ENCODE measurements around the gene EEF1AKMT3. TPM values are rescaled to one million over a fixed set of nuclear protein-coding genes. Genes with fewer than 3 reads are reported as not detected.

Gene EEF1AKMT3
- total RNA-seq, 5 donors from 2014 or later (not counting 1 experiment from before 2014, with no cell fraction given), result 2.4 to 5.1 (median 3.4) TPM

- no CpG with 5 or more reads among the region's 10 CpGs for WGBS (ENCODE audit: insufficient coverage)
- no peaks in the 10 kb centered on the region for H3K9me3 Mint-ChIP-seq
- Histone ChIP-seq H3K36me3 (ENCODE audit: control insufficient read depth in 2 of 2, extremely low read depth in 1 of 2, insufficient read depth in 1 of 2, low read length in 1 of 2) (peaks cover 22 to 57% of the 10 kb centered on the region in 2 donors), H3K4me3 (ENCODE audit: control insufficient read depth in 1 of 2, extremely low read depth in 1 of 2, low read length in 1 of 2) (no peak overlapping the region), H3K4me1 (ENCODE audit: control insufficient read depth in 1 of 2, extremely low read depth in 1 of 2, insufficient read depth in 2 of 2, low read length in 2 of 2) (peaks cover 0 to 15% of the 10 kb centered on the region in 2 experiments), H3K9me3 (no peaks in the 10 kb centered on the region), H3K27ac (ENCODE audit: low read length) (no peak overlapping the region), H3K27me3 (replicated peaks in 1 of 2; ENCODE audit: control insufficient read depth in 2 of 2, extremely low read depth in 1 of 2, insufficient read depth in 2 of 2, low read length in 1 of 2) (no peaks in the 10 kb centered on the region)
- peaks cover 38% of the 10 kb centered on the region for H3K36me3 Mint-ChIP-seq
- DNase-seq (no peak), ATAC-seq (replicated peaks in 1 of 4) (peak in 1 of 4 experiments; percentile 9)
- H3K27me3 Mint-ChIP-seq, result no peaks in the 10 kb centered on the region
- peaks cover 14 to 24% (median 19%) of the 10 kb centered on the region in 3 donors for H3K4me1 Mint-ChIP-seq
- H3K4me3 Mint-ChIP-seq, result peak overlapping the region in 1 of 3 donors; percentile 30
- H3K27ac Mint-ChIP-seq, result peak overlapping the region in 1 of 2 donors; percentile 64
- ChIA-PET CTCF (no interaction called here), POLR2A (interaction anchor here in 1 of 2 donors (0.5 kb wide), 1 partner anchor 1097 kb away, joined by 4 read pairs; no protein-coding TSS in a partner anchor)
These were observed 46.6 kb upstream of the EEF1AKMT3 start for GRCh38 chr12:57725851-57726150.

DNA sequence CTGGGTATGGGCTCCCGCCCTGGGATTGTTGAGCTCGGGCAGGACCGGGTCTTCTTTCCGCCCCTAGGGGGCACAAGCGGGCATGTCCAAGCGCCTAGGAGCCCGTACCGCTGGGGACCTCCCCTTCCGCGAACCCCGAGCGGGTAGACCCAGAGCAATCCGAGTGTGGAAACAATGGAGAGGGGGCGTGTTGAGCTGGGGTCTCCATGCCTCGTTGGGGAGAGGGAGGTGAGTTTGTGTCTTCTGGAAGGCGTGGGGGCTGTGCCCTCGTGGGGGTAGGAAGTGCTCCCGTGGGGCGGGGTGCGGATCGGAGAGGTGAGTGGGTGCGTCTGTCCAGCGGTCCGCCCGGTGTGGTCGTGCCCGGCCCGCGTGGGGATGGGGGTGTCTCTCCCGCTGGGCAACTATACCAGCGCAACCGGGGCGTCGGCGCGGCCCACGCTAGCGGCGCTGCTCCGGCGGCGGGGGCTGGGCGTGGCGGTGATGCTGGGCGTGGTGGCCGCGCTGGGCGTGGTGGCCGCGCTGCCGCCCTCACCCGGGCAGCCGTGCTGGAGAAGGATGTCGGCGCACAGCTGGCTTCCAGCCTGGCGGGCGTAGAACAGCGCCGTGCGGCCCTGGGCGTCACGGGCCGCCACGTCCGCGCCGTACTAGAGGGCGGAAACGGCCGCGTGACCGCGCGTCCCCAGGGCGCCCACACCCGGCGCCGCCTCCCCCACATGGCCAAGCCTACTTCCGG lies 46.1 kb upstream of the EEF1AKMT3 start:
- POLR2A ChIA-PET, result interaction anchor here in 1 of 2 donors (0.7 kb wide), 1 partner anchor 143 kb away, joined by 3 read pairs; no protein-coding TSS in a partner anchor
- H3K4me3 ChIP-seq (ENCODE audit: control insufficient read depth in 1 of 2, extremely low read depth in 1 of 2, low read length in 1 of 2), result no peak overlapping the region
- WGBS (ENCODE audit: insufficient coverage), result 97% methylated on average over 68 of the region's 79 CpGs
- H3K9me3 ChIP-seq, result no peaks in the 10 kb centered on the region
- Mint-ChIP-seq H3K4me3 (peak overlapping the region in 2 of 3 donors; percentile 17 to 30), H3K27ac (peak overlapping the region in 1 of 2 donors; percentile 64), H3K4me1 (peaks cover 14 to 24% (median 19%) of the 10 kb centered on the region in 3 donors), H3K36me3 (peaks cover 39% of the 10 kb centered on the region), H3K27me3 (no peaks in the 10 kb centered on the region), H3K9me3 (no peaks in the 10 kb centered on the region)
- CTCF ChIA-PET, result no interaction called here
- H3K27ac ChIP-seq (ENCODE audit: low read length), result no peak overlapping the region
- H3K4me1 ChIP-seq (ENCODE audit: control insufficient read depth in 1 of 2, extremely low read depth in 1 of 2, insufficient read depth in 2 of 2, low read length in 2 of 2), result peaks cover 0 to 15% of the 10 kb centered on the region in 2 experiments
- no peaks in the 10 kb centered on the region for H3K27me3 ChIP-seq (replicated peaks in 1 of 2; ENCODE audit: control insufficient read depth in 2 of 2, extremely low read depth in 1 of 2, insufficient read depth in 2 of 2, low read length in 1 of 2)
- ATAC-seq (replicated peaks in 1 of 4) (peak in 2 of 4 experiments; percentile 21 to 38), DNase-seq (peak in 6 of 35 experiments; percentile 21 to 36 (median 34))
- peaks cover 19 to 57% of the 10 kb centered on the region in 2 donors for H3K36me3 ChIP-seq (ENCODE audit: control insufficient read depth in 2 of 2, extremely low read depth in 1 of 2, insufficient read depth in 1 of 2, low read length in 1 of 2)

DNA sequence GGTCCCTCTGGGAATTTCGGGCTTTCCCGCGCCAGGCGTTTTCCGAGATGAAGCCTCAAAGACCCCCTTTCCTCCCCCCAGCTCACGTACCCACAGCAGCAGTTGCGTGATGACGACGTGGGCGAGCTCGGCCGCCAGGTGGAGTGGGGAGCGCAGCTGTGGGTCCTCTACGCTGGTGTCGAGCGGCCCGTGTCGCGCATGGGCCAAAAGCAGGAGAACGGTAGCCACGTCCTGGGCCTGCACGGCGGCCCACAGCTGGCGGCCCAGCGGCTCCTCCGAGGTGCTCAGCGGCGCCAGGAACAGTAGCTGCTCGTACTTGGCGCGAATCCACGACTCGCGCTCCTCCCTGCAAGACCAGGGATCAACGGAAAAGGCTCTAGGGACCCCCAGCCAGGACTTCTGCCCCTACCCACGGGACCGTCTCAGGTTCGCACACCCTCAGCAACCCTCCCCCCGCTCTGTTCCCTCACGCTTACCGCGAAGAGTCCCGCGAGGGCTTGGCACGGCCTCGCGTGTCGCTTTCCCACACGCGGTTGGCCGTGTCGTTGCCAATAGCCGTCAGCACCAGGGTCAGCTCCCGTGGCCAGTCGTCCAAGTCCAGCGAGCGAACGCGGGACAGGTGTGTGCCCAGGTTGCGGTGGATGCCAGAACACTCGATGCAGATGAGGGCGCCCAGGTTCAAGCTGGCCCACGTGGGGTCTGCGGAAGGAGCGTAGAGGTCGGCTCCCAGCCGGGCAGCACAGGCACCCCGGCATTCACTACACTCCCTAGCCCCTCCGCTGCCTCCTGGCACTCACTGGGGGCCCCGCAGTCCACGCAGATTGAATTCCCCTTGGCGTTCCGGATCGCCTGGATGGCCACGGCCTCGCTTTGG lies 45.3 kb upstream of the EEF1AKMT3 start:
- ATAC-seq (replicated peaks in 1 of 4) (no peak), DNase-seq (no peak)
- 96% methylated on average over 76 of the region's 76 CpGs for WGBS (ENCODE audit: insufficient coverage)
- H3K27me3 ChIP-seq (replicated peaks in 1 of 2; ENCODE audit: control insufficient read depth in 2 of 2, extremely low read depth in 1 of 2, insufficient read depth in 2 of 2, low read length in 1 of 2), result no peaks in the 10 kb centered on the region
- H3K9me3 Mint-ChIP-seq, result no peaks in the 10 kb centered on the region
- H3K4me3 Mint-ChIP-seq, result no peak overlapping the region
- ChIA-PET CTCF (no interaction called here), POLR2A (no interaction called here)
- no peaks in the 10 kb centered on the region for H3K27me3 Mint-ChIP-seq
- no peak overlapping the region for H3K27ac ChIP-seq (ENCODE audit: low read length)
- H3K4me1 ChIP-seq (ENCODE audit: control insufficient read depth in 1 of 2, extremely low read depth in 1 of 2, insufficient read depth in 2 of 2, low read length in 2 of 2), result peaks cover 0 to 15% of the 10 kb centered on the region in 2 experiments
- H3K36me3 Mint-ChIP-seq, result peaks cover 43% of the 10 kb centered on the region
- no peaks in the 10 kb centered on the region for H3K9me3 ChIP-seq
- H3K27ac Mint-ChIP-seq, result no peak overlapping the region
- peaks cover 8 to 19% (median 18%) of the 10 kb centered on the region in 3 donors for H3K4me1 Mint-ChIP-seq
- peaks cover 19 to 60% of the 10 kb centered on the region in 2 donors for H3K36me3 ChIP-seq (ENCODE audit: control insufficient read depth in 2 of 2, extremely low read depth in 1 of 2, insufficient read depth in 1 of 2, low read length in 1 of 2)
- H3K4me3 ChIP-seq (ENCODE audit: control insufficient read depth in 1 of 2, extremely low read depth in 1 of 2, low read length in 1 of 2), result no peak overlapping the region

DNA sequence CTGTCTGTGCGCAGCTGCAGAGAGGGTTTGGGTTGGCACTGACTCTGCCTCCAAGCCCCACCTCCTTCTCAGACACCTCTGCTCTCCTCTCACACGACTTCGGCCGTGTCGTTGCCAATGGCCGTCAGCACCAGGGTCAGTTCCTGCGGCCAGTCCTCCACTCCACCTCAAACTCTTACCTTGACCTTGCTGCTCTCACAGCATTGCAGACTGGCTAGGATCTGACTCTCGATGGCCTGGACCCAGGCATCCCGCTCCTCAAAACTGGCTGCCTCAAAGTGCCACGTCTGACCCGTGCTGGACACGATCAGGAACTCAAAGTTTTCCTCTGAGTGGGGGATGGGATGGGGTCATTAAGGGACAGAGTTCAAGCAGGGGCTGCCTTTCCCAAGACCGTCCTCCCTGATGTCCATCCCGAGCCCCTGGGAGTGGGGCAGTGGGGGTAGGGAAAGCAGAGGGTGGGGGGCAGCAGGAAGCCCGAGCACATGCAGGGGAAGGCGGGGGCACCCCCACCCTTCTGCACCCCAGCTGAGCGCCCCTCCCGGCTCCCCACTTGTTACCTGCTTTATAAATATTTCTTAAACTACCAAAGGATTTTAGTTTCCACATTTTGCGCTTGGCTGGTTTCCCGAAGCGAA lies 44.5 kb upstream of the EEF1AKMT3 start:
- ATAC-seq (replicated peaks in 1 of 4) (no peak), DNase-seq (no peak)
- POLR2A ChIA-PET, result interaction anchor here in 1 of 2 donors (0.7 kb wide), 1 partner anchor 75 kb away, joined by 3 read pairs; no protein-coding TSS in a partner anchor
- Histone ChIP-seq H3K4me1 (ENCODE audit: control insufficient read depth in 1 of 2, extremely low read depth in 1 of 2, insufficient read depth in 2 of 2, low read length in 2 of 2) (peaks cover 0 to 15% of the 10 kb centered on the region in 2 experiments), H3K4me3 (ENCODE audit: control insufficient read depth in 1 of 2, extremely low read depth in 1 of 2, low read length in 1 of 2) (no peak overlapping the region), H3K27me3 (replicated peaks in 1 of 2; ENCODE audit: control insufficient read depth in 2 of 2, extremely low read depth in 1 of 2, insufficient read depth in 2 of 2, low read length in 1 of 2) (no peaks in the 10 kb centered on the region), H3K36me3 (ENCODE audit: control insufficient read depth in 2 of 2, extremely low read depth in 1 of 2, insufficient read depth in 1 of 2, low read length in 1 of 2) (peaks cover 24 to 68% of the 10 kb centered on the region in 2 donors), H3K9me3 (no peaks in the 10 kb centered on the region), H3K27ac (ENCODE audit: low read length) (no peak overlapping the region)
- no peak overlapping the region for H3K4me3 Mint-ChIP-seq
- H3K9me3 Mint-ChIP-seq, result no peaks in the 10 kb centered on the region
- no peaks in the 10 kb centered on the region for H3K27me3 Mint-ChIP-seq
- CTCF ChIA-PET, result no interaction called here
- peak overlapping the region in 1 of 2 donors; percentile 60 for H3K27ac Mint-ChIP-seq
- WGBS (ENCODE audit: insufficient coverage), result 95% methylated on average over 15 of the region's 21 CpGs
- peaks cover 8 to 16% (median 15%) of the 10 kb centered on the region in 3 donors for H3K4me1 Mint-ChIP-seq
- H3K36me3 Mint-ChIP-seq, result peaks cover 50% of the 10 kb centered on the region

DNA sequence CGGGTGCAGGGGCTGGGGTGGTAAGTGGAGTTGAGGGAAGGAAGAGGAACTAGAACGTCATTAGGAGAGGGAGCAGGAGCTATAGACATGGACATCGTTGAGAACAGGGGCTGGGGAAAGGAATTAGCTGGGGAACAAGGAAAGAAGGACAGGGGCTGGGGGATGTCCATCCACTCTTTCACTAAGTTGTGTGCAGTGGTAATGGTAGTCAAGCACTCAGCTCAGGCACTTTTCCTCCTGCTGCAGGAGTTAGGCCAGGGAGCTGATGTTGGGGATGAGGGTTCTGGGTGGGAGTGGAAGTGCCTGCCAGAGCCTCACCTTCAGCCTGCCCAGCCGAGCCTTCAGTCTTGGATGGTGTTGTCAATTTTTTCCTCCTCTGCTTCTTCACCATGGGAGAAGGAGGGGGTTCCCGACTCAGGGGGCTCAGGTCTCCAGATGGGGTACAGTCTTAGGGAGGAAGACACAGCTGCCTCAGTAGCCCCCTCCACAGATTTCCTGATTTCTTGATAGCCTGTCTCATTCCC lies 43.0 kb upstream of the EEF1AKMT3 start:
- WGBS (ENCODE audit: insufficient coverage), result 93% methylated on average over 3 of the region's 5 CpGs
- no peaks in the 10 kb centered on the region for H3K27me3 ChIP-seq (replicated peaks in 1 of 2; ENCODE audit: control insufficient read depth in 2 of 2, extremely low read depth in 1 of 2, insufficient read depth in 2 of 2, low read length in 1 of 2)
- Mint-ChIP-seq H3K9me3 (no peaks in the 10 kb centered on the region), H3K27ac (peak overlapping the region in 1 of 2 donors; percentile 11), H3K36me3 (peaks cover 60% of the 10 kb centered on the region), H3K4me1 (peaks cover 7 to 11% (median 8%) of the 10 kb centered on the region in 3 donors), H3K4me3 (no peak overlapping the region), H3K27me3 (no peaks in the 10 kb centered on the region)
- ChIA-PET CTCF (no interaction called here), POLR2A (interaction anchor here in 1 of 2 donors (0.6 kb wide), 1 partner anchor 28 kb away, joined by 3 read pairs; no protein-coding TSS in a partner anchor)
- peaks cover 28 to 83% of the 10 kb centered on the region in 2 donors for H3K36me3 ChIP-seq (ENCODE audit: control insufficient read depth in 2 of 2, extremely low read depth in 1 of 2, insufficient read depth in 1 of 2, low read length in 1 of 2)
- H3K27ac ChIP-seq (ENCODE audit: low read length), result no peak overlapping the region
- no peak for DNase-seq
- no peaks in the 10 kb centered on the region for H3K9me3 ChIP-seq
- ATAC-seq (replicated peaks in 1 of 4), result no peak
- no peak overlapping the region for H3K4me3 ChIP-seq (ENCODE audit: control insufficient read depth in 1 of 2, extremely low read depth in 1 of 2, low read length in 1 of 2)
- peaks cover 0 to 18% of the 10 kb centered on the region in 2 experiments for H3K4me1 ChIP-seq (ENCODE audit: control insufficient read depth in 1 of 2, extremely low read depth in 1 of 2, insufficient read depth in 2 of 2, low read length in 2 of 2)

Measured in T-cell (primary cell).